ENCODE results near the gene ZMYM3.

The ZMYM3 gene

GRCh38 chrX:71225009-71225408 is 28.9 kb downstream of the ZMYM3 start:
- no peaks in the 10 kb centered on the region for H3K27me3 ChIP-seq (ENCODE audit: insufficient read depth, low read depth)
- H2AFZ ChIP-seq (ENCODE audit: low read depth): no peak overlapping the region
- H3K36me3 ChIP-seq (ENCODE audit: insufficient read depth): no peaks in the 10 kb centered on the region
- H3K4me2 ChIP-seq: no peak overlapping the region
- H3K4me3 ChIP-seq (IDR thresholded peaks at IDR 0.05; ENCODE audit: insufficient read depth, low read depth, low read length): no peak overlapping the region
- no peak overlapping the region for H3K9ac ChIP-seq
- H4K20me1 ChIP-seq (ENCODE audit: insufficient read depth): no peaks in the 10 kb centered on the region
- H3K4me1 ChIP-seq (ENCODE audit: low read depth, poor library complexity, severe bottlenecking): no peaks in the 10 kb centered on the region
- no peak overlapping the region for H3K27ac ChIP-seq
- no peaks in the 10 kb centered on the region for H3K79me2 ChIP-seq (ENCODE audit: insufficient read depth, low read depth)
- TF ChIP-seq CTCF (conservative IDR thresholded peaks at IDR 0.05; ENCODE audit: low read depth, low read length): no peak

GRCh38 chrX:71224098-71224708 is 29.7 kb downstream of the ZMYM3 start:
- H4K20me1 ChIP-seq (ENCODE audit: insufficient read depth): no peaks in the 10 kb centered on the region
- no peak overlapping the region for H2AFZ ChIP-seq (ENCODE audit: low read depth)
- H3K4me3 ChIP-seq (IDR thresholded peaks at IDR 0.05; ENCODE audit: insufficient read depth, low read depth, low read length): no peak overlapping the region
- no peak overlapping the region for H3K4me2 ChIP-seq
- H3K4me1 ChIP-seq (ENCODE audit: low read depth, poor library complexity, severe bottlenecking): no peaks in the 10 kb centered on the region
- H3K36me3 ChIP-seq (ENCODE audit: insufficient read depth): no peaks in the 10 kb centered on the region
- H3K79me2 ChIP-seq (ENCODE audit: insufficient read depth, low read depth): no peaks in the 10 kb centered on the region
- no peak for TF ChIP-seq CTCF (conservative IDR thresholded peaks at IDR 0.05; ENCODE audit: low read depth, low read length)
- H3K9ac ChIP-seq: no peak overlapping the region
- H3K27me3 ChIP-seq (ENCODE audit: insufficient read depth, low read depth): no peaks in the 10 kb centered on the region
- no peak overlapping the region for H3K27ac ChIP-seq

GRCh38 chrX:71222929-71223328 is 31.0 kb downstream of the ZMYM3 start, which contains the start of gene GJB1:
Gene GJB1 (plus strand): TSS chrX:71223224. CDS start chrX:71223708, 484 bp downstream.
- Histone ChIP-seq H3K27ac (no peak within 1 kb of the TSS), H3K9ac (no peak within 1 kb of the TSS), H2AFZ (ENCODE audit: low read depth) (no peak within 1 kb of the TSS), H3K4me1 (ENCODE audit: low read depth, poor library complexity, severe bottlenecking) (no peaks in the 10 kb centered on the region), H3K79me2 (ENCODE audit: insufficient read depth, low read depth) (no peaks in the 10 kb centered on the region), H3K27me3 (ENCODE audit: insufficient read depth, low read depth) (no peaks in the 10 kb centered on the region), H3K36me3 (ENCODE audit: insufficient read depth) (no peaks in the 10 kb centered on the region), H4K20me1 (ENCODE audit: insufficient read depth) (no peaks in the 10 kb centered on the region), H3K4me2 (no peak within 1 kb of the TSS), H3K4me3 (IDR thresholded peaks at IDR 0.05; ENCODE audit: insufficient read depth, low read depth, low read length) (no peak within 1 kb of the TSS)
- no peak for TF ChIP-seq CTCF (conservative IDR thresholded peaks at IDR 0.05; ENCODE audit: low read depth, low read length)

GRCh38 chrX:71221145-71221544 is 32.8 kb downstream of the ZMYM3 start:
- H3K27ac ChIP-seq: no peak overlapping the region
- H3K36me3 ChIP-seq (ENCODE audit: insufficient read depth): no peaks in the 10 kb centered on the region
- H2AFZ ChIP-seq (ENCODE audit: low read depth): no peak overlapping the region
- no peaks in the 10 kb centered on the region for H3K27me3 ChIP-seq (ENCODE audit: insufficient read depth, low read depth)
- no peaks in the 10 kb centered on the region for H4K20me1 ChIP-seq (ENCODE audit: insufficient read depth)
- no peak for TF ChIP-seq CTCF (conservative IDR thresholded peaks at IDR 0.05; ENCODE audit: low read depth, low read length)
- H3K4me3 ChIP-seq (IDR thresholded peaks at IDR 0.05; ENCODE audit: insufficient read depth, low read depth, low read length): no peak overlapping the region
- H3K4me2 ChIP-seq: no peak overlapping the region
- no peaks in the 10 kb centered on the region for H3K4me1 ChIP-seq (ENCODE audit: low read depth, poor library complexity, severe bottlenecking)
- H3K9ac ChIP-seq: no peak overlapping the region
- H3K79me2 ChIP-seq (ENCODE audit: insufficient read depth, low read depth): no peaks in the 10 kb centered on the region

Data from KMS-11 (cell line).